NB4 (cell line): ENCODE results near the gene OSBPL8.

Experiments
- TF ChIP-seq, protein P1 (sequence below): IDR thresholded peaks from 2 replicates; pipeline ENCODE4 v1.6.1; 2011; ENCODE audit warnings: low read depth, low read length
- TF ChIP-seq, protein P2 (sequence below): IDR thresholded peaks from one replicate; pipeline ENCODE4 v1.5.1; 2012; ENCODE audit warnings: low read depth, low read length

DNA sequence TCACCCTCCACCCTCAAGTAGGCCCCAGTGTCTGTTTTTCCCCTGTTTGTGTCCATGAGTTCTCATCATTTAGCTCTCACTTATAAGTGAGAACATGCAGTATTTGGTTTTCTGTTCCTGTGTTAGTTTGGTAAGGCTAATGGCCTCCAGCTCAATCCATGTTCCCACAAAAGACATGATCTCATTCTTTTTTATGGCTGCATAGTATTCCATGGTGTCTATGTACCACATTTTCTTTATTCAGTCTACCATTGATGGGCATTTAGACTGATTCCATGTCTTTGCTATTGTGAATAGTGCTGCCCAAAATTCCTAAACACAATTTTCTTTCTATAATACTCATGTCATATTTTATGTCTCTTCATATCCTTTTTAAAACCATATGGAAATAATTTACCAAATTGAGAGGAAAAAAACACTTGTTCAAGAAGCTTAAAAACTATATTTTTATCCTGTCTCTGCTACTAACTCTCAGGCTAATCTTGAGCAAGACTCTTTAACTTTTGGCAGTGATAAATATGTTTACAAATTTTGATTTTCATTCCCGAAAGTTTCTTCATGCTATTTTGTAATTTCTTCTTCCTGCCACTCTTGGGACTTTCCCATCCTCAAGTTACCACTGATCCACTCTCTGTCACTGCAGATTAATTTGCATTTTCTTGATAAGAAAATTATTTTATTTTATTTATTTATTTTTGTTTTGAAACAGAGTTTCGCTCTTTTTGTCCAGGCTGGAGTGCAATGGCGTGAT lies 28.0 kb upstream of the OSBPL8 start:
- TF ChIP-seq, protein P1, sequence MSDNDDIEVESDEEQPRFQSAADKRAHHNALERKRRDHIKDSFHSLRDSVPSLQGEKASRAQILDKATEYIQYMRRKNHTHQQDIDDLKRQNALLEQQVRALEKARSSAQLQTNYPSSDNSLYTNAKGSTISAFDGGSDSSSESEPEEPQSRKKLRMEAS: no peak
- TF ChIP-seq, protein P2, sequence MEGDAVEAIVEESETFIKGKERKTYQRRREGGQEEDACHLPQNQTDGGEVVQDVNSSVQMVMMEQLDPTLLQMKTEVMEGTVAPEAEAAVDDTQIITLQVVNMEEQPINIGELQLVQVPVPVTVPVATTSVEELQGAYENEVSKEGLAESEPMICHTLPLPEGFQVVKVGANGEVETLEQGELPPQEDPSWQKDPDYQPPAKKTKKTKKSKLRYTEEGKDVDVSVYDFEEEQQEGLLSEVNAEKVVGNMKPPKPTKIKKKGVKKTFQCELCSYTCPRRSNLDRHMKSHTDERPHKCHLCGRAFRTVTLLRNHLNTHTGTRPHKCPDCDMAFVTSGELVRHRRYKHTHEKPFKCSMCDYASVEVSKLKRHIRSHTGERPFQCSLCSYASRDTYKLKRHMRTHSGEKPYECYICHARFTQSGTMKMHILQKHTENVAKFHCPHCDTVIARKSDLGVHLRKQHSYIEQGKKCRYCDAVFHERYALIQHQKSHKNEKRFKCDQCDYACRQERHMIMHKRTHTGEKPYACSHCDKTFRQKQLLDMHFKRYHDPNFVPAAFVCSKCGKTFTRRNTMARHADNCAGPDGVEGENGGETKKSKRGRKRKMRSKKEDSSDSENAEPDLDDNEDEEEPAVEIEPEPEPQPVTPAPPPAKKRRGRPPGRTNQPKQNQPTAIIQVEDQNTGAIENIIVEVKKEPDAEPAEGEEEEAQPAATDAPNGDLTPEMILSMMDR: no peak
